ENCODE results near the gene CDYL2. TPM values are rescaled to one million over a fixed set of nuclear protein-coding genes. Genes with fewer than 3 reads are reported as not detected.

The CDYL2 gene
- total and polyA plus RNA-seq, 2 experiments from 2014 or later, result 7.4 to 12.2 TPM

- Histone ChIP-seq H3K4me2 (peak overlapping the region; percentile 31), H3K9me2 (replicated peaks; ENCODE audit: insufficient read depth) (no peaks in the 10 kb centered on the region), H2AFZ (no peak overlapping the region), H3K27me3 (no peaks in the 10 kb centered on the region), H3K27ac (no peak overlapping the region), H3K4me1 (ENCODE audit: insufficient read depth) (no peaks in the 10 kb centered on the region), H3K9me3 (ENCODE audit: low read depth) (no peaks in the 10 kb centered on the region), H3K79me2 (peaks cover 11% of the 10 kb centered on the region), H3K4me3 (no peak overlapping the region), H4K20me1 (ENCODE audit: insufficient read depth, poor library complexity, severe bottlenecking) (no peaks in the 10 kb centered on the region), H3K36me3 (replicated peaks; ENCODE audit: insufficient read depth, low read depth) (no peaks in the 10 kb centered on the region)
- 44% methylated on average over 3 of the region's 3 CpGs for WGBS (ENCODE audit: low lambda C conversion rate, missing lambda C conversion rate)
- no peak for TF ChIP-seq EZH2phosphoT487 (IDR thresholded peaks at IDR 0.05; ENCODE audit: low read depth, severe bottlenecking, unreplicated experiment)
- TF ChIP-seq CTCF (IDR thresholded peaks at IDR 0.05; ENCODE audit: poor library complexity), result no peak
- TF ChIP-seq EZH2 (IDR thresholded peaks at IDR 0.05; ENCODE audit: borderline replicate concordance), result no peak
- DNase-seq (ENCODE audit: low spot score), result no peak
Observed at GRCh38 chr16:80751167-80751566, 53.2 kb downstream of the CDYL2 start.

DNA sequence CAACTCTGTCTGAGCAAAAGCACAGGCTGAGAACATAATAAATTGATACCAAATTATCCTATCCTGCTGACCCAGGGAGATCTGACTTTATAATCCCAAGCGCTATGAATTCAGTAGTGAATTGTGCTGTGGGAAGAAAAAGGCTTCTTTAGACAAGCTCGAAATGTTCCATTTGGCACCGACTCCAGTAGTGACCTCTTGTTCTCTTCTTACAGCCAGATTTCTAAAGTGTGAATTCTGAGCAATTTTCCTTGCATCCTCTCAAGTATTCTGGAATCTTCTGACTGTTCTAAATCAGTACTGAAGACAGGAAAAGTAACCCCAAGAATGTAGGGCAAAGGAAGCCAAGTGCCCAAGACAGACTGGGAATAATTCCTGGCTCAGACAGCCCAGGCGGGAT, 58.2 kb downstream of the CDYL2 start:
- no peaks in the 10 kb centered on the region for H3K27me3 ChIP-seq
- no peak for DNase-seq (ENCODE audit: low spot score)
- H3K4me2 ChIP-seq, result no peak overlapping the region
- no peaks in the 10 kb centered on the region for H3K9me2 ChIP-seq (replicated peaks; ENCODE audit: insufficient read depth)
- H3K4me3 ChIP-seq, result no peak overlapping the region
- H3K79me2 ChIP-seq, result peaks cover 11% of the 10 kb centered on the region
- no peak overlapping the region for H3K27ac ChIP-seq
- H2AFZ ChIP-seq, result no peak overlapping the region
- no peaks in the 10 kb centered on the region for H3K36me3 ChIP-seq (replicated peaks; ENCODE audit: insufficient read depth, low read depth)
- H4K20me1 ChIP-seq (ENCODE audit: insufficient read depth, poor library complexity, severe bottlenecking), result no peaks in the 10 kb centered on the region
- TF ChIP-seq EZH2phosphoT487 (IDR thresholded peaks at IDR 0.05; ENCODE audit: low read depth, severe bottlenecking, unreplicated experiment) (no peak), EZH2 (IDR thresholded peaks at IDR 0.05; ENCODE audit: borderline replicate concordance) (no peak), CTCF (IDR thresholded peaks at IDR 0.05; ENCODE audit: poor library complexity) (no peak)
- WGBS (ENCODE audit: low lambda C conversion rate, missing lambda C conversion rate), result 92% methylated on average over 4 of the region's 4 CpGs
- no peaks in the 10 kb centered on the region for H3K4me1 ChIP-seq (ENCODE audit: insufficient read depth)
- no peaks in the 10 kb centered on the region for H3K9me3 ChIP-seq (ENCODE audit: low read depth)

- no peak overlapping the region for H2AFZ ChIP-seq
- no peak for TF ChIP-seq EZH2 (IDR thresholded peaks at IDR 0.05; ENCODE audit: borderline replicate concordance)
- TF ChIP-seq CTCF (IDR thresholded peaks at IDR 0.05; ENCODE audit: poor library complexity), result no peak
- TF ChIP-seq EZH2phosphoT487 (IDR thresholded peaks at IDR 0.05; ENCODE audit: low read depth, severe bottlenecking, unreplicated experiment), result no peak
- no peaks in the 10 kb centered on the region for H3K4me1 ChIP-seq (ENCODE audit: insufficient read depth)
- no peaks in the 10 kb centered on the region for H3K27me3 ChIP-seq
- H3K36me3 ChIP-seq (replicated peaks; ENCODE audit: insufficient read depth, low read depth), result no peaks in the 10 kb centered on the region
- H3K9me2 ChIP-seq (replicated peaks; ENCODE audit: insufficient read depth), result no peaks in the 10 kb centered on the region
- WGBS (ENCODE audit: low lambda C conversion rate, missing lambda C conversion rate), result 67% methylated on average over 4 of the region's 4 CpGs
- H3K9me3 ChIP-seq (ENCODE audit: low read depth), result no peaks in the 10 kb centered on the region
- peaks cover 11% of the 10 kb centered on the region for H3K79me2 ChIP-seq
- H3K4me2 ChIP-seq, result no peak overlapping the region
- H3K4me3 ChIP-seq, result no peak overlapping the region
- H3K27ac ChIP-seq, result no peak overlapping the region
- DNase-seq (ENCODE audit: low spot score), result no peak
- no peaks in the 10 kb centered on the region for H4K20me1 ChIP-seq (ENCODE audit: insufficient read depth, poor library complexity, severe bottlenecking)
Observed at GRCh38 chr16:80744856-80745255, 59.5 kb downstream of the CDYL2 start.

- no peaks in the 10 kb centered on the region for H3K9me3 ChIP-seq (ENCODE audit: low read depth)
- H3K27ac ChIP-seq, result no peak overlapping the region
- no peaks in the 10 kb centered on the region for H3K27me3 ChIP-seq
- WGBS (ENCODE audit: low lambda C conversion rate, missing lambda C conversion rate), result 96% methylated on average over 1 of the region's 1 CpG
- no peaks in the 10 kb centered on the region for H3K4me1 ChIP-seq (ENCODE audit: insufficient read depth)
- TF ChIP-seq EZH2phosphoT487 (IDR thresholded peaks at IDR 0.05; ENCODE audit: low read depth, severe bottlenecking, unreplicated experiment), result no peak
- no peak for TF ChIP-seq EZH2 (IDR thresholded peaks at IDR 0.05; ENCODE audit: borderline replicate concordance)
- no peak for TF ChIP-seq CTCF (IDR thresholded peaks at IDR 0.05; ENCODE audit: poor library complexity)
- no peak overlapping the region for H3K4me3 ChIP-seq
- no peaks in the 10 kb centered on the region for H3K9me2 ChIP-seq (replicated peaks; ENCODE audit: insufficient read depth)
- H2AFZ ChIP-seq, result no peak overlapping the region
- H3K4me2 ChIP-seq, result no peak overlapping the region
- no peaks in the 10 kb centered on the region for H4K20me1 ChIP-seq (ENCODE audit: insufficient read depth, poor library complexity, severe bottlenecking)
- DNase-seq (ENCODE audit: low spot score), result no peak
- peaks cover 11% of the 10 kb centered on the region for H3K79me2 ChIP-seq
- H3K36me3 ChIP-seq (replicated peaks; ENCODE audit: insufficient read depth, low read depth), result no peaks in the 10 kb centered on the region
Observed at GRCh38 chr16:80743772-80744171, 60.6 kb downstream of the CDYL2 start.

All from hepatocyte (in vitro differentiated cells).